ENCODE results near the gene WWOX.

The WWOX gene

DNA sequence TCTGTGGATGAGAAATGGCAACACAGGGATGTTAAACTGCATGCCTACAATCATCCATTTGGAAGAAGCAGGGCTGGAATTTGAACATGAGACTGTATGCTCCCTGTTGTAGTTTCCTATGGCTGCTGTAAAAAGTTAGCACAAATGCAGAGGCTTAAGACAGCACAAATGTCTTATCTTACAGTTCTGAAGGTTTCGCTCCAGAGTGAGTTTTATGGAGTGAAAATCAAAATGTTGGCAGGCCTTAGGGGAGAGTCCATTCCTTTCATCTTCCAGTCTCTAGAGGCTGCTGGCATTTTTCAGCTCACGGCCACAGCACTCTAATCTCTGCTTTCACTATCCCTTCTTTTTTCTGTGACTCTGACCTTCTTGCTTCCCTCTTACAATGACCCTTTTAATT lies 660.1 kb downstream of the WWOX start:
- DNase-seq: no peak

DNA sequence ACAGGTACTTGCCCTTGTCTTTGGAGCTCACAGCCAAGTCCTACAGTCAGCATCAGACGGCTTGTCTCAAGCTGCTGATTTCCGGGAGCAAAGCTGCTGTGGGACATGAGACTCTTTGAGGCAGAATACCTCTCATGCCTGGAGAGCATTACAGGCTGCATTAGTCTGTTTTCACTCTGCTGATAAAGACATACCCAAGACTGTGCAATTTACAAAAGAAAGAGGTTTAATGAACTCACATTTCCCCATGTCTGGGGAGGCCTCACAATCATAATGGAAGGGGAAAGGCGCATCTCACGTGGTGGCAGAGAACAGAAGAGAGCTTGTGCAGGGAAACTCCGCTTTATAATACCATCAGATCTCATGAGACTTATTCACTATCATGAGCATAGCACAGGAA lies 661.2 kb downstream of the WWOX start:
- DNase-seq: no peak

DNA sequence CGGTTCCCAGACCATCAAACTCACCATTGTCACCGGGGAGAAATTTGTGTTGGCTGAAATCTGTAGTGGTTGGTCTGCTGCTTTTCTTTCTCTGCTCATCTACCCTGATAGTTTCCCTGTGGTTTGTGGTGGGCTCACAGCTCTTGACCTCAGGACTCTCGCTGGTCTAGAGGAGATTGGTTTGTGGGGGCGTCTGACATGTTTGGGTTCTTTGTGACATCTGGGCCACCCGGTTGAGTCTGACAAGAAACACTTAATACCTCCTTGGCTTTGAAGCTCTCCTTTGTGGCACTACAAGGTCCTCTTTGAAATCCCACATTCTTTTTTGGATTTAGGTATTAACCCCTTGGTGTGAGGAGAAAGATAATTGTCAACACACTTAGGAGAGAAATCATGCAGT lies 662.0 kb downstream of the WWOX start:
- DNase-seq: no peak

DNA sequence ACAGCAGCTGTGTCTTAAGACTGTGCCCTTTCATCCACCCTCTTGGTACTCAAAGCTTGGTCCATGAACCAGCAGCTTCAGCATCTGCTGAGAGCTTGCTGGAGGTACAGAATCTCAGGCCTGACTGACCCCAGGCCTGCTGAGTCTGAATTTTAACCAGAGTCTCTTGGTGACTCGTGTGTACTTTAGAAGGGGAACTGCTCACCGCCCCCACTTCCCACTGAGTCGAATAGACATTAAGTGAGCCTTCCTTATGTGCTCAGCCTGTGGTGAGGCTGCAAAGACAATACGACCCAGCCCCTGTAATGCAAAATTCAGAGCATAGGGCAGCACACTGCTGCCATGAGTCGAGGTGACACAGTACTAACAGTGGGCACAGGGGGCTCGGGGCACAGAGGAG lies 662.8 kb downstream of the WWOX start:
- DNase-seq: no peak

DNA sequence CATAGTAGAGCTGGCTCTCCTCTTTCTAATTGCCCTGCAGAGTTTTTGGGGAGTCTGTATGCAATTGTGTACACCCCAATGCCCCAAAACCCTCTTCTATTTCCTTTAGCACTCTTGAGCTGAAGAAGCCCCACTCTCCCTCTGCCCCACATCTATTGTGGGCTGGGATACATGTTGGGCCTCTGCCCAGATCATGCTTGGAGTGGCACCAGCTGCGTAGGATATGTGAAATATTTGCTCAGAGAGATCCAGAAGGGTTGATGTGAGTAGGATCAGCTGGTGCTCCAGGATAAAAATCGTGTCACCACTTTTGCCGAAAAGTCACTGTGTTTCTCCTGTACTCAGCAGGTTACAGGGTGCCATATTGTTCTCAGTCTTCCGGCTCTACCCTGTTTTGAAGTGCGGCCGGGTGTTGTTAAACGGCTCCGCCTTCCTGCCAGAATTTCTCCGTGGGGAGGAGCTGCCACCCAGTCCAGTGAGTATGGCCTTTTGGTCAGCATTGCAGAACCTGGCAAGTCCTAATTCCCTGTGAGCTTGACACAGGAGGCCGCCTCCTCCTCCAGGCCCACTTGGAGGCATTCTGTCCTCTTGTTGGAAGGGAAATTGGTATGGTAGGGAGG lies 664.5 kb downstream of the WWOX start:
- DNase-seq: peak in 3 of 51 donors; percentile 3 to 7 (median 6)

DNA sequence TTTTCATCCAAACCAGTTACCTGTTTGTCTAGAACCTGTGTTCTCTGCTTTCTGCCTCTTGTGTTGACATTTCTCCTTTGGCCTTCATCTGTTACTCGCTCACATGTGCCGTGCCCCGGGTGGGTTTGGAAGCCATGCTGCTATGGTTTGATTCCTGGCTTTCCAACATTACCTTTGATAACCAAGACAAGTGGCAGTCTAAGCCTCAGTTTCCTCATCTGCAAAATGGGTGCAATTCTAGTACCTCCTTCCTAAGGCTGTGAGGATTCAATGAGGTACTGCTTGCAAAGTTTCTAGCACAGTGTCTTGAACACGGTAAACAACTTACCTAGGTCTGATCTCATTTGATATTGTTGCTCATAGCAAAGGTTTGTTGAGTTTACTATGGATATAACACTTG lies 665.0 kb downstream of the WWOX start:
- DNase-seq: no peak

DNA sequence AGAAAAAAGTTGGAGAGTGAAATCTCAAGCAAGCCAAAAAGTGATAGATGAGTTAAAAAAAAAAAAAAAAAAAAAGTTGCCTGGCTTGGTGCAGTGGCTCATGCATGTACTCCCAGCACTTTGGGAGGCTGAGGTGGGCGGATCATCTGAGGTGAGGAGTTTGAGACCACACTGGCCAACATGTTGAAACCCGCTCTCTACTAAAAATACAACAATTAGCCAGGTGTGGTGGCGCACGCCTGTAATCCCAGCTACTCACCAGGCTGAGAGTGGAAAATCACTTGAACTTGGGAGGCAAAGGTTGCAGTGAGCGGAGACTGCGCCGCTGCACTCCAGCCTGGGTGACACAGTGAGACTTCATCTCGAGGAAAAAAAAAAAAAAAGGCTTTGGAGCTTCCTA lies 668.8 kb downstream of the WWOX start:
- DNase-seq: no peak

DNA sequence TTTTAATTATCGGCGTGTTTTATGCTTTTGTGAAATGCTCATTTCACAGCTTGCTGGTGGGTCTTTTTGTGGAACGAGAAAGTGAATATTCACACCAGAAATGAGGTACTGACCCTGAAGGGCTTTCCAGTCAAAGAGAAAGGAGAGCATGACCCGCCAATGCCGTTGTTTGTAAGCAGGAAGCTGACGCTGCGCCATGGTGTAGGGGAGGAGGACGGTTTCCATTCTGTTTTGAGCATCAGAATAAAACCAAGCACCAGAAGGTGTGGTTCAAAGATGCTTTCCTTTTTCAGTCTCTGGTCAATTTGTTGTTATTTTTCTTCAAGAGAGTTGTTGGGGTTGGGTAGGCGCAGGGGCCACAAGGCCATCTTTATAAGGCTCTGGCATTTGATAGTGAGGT lies 669.3 kb downstream of the WWOX start:
- DNase-seq: no peak

DNA sequence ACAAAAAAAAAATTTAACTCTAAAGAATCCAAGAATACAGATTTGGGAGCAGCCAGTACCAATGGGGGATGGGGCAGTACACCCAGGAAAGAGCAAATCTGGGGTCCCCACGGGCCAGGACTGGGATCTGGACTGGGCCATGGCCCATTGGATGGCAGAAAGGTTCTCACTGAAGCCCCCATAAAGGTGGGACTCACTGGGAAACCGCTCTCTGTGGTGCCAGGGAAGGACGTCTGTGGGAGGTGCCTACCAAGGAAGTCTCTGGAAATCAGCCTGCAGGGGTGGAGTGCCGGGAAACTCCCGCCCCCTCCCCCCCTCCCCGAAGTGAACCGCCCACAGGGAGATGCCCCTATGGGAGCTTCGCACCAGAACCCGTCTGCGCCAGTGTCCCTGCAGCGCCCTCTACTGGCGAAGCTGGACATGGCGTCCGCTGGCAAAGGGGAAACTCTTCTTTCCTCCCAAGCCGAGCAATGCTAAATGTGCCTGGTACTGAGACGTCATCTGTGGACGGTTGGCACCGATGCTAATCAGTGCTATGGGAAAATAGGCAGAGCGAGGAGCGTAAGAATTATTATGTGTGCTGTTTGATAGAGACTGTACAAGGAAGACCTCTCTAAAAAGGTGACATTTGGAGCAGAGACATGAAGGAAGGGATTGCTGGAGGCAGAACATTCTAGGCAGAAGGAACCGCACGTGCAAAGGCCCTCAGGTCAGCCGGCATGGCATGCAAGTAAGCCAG lies 671.1 kb downstream of the WWOX start:
- peak in 46 of 51 donors; percentile 1 to 80 (median 45) for DNase-seq

DNA sequence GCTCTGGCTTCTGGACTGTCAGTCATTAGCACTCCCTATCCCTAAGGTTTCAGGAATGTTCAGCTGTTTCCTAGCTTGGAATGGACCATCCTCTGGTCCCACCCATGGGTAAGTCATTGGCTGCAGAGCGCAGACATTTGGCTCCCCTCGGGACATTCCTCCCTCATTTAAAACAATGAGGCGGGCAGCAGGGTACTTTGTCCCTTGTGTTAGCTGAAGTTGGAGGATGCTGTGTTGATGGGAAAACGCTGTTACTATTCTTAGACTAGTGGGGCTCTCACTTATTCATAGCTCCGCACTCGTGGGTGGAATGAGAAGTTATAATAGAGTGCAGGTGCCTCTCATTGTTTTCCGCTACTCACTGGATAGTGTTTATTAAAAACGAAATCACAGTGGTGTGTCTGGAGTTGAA lies 673.8 kb downstream of the WWOX start:
- DNase-seq: no peak

DNA sequence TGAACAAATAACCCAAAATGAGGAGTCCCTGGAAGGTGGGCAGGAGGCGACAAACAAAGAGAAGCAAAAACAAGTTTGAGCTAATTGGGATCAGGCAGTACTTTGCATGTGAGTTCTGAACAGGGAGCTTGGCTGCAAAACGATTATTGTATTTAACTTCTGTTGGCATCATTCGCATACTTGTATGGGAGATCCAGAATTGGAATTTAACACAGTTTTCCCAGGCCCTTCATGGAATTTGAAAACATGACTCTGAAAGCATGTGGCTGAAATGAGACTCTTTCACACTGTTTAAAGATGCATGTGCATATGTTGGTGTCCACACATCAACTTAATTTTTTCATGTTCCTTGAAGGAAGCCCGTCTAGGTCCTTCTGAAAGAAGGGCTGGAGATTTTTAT lies 674.3 kb downstream of the WWOX start:
- no peak for DNase-seq

DNA sequence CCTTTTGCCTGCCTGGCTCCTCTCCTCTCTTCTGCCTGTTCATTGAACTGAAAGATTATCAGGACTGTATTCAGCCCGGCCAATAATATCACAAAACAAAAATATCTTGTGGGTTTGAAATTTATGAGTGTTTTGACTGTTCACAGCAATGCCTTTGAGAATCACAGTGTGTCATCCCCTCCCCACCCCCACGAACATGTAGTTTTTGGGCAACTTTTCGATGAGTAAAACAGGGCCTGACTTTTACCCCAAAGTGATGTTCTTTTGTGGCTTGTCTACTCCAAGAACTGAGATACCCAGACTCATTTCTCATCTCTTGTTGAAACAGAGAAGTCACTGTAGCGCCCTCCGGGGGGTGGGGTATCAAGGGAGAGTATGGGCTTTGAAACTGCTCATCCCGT lies 675.7 kb downstream of the WWOX start:
- no peak for DNase-seq

DNA sequence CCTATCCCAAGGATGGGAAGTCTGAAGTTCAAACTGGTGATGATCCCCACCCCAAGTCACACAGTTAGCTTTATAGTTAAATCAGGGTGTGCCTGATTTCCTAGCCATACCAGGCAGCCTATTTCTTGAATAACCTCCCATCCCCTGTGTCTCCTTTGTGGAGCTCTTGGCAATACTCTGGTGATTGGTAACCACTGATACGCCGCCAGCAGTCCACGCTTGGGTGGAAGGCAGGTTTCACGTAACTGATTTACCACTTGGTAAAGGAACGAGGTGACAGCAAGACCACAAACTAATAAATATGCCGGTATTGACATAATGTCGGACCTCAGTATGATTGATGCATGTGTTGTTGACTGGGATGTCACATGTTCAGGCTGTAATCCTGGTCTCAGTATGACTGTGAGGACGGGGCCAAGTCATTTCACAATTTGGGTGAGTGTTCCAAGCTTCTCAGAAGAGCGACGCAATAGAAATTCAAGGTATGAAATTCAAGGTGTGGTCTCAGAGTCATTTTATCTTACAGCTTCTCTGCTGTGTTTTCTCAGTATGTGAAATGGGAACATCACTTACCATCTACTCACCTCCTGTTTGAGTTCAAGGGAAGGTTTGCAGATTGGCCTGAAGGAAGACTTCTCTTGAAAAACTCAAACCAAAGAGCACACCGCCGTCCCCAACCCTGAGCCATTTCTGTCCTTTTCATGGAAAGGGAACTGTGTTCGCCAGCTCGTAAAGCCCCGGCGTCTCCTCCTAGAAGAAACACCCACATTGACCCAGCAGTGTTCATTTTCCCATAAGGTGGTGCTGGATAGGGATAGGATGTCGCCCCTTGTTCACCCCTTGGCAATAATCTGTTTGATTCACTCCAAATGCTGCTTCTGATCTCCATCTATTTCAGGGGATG lies 678.9 kb downstream of the WWOX start:
- DNase-seq: no peak

DNA sequence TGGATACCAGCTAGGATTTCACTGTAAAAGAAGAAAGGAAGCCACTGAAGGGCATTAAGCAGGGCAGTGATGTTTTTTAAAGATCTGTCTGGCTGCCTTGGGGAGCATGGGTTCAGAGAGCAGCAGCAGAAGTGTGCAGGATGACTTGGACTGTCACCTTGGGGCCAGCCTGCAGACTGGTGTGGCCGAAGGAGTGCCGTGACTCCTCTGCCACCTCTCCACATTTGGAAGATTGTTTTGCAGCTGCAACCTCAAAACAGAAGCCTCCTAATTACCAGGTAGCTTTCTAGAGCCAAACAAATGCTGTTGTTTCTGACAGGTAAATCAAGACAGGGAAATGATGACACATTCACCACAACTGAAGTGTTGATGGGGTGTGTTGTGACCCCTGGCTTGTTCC lies 681.4 kb downstream of the WWOX start:
- no peak for DNase-seq

DNA sequence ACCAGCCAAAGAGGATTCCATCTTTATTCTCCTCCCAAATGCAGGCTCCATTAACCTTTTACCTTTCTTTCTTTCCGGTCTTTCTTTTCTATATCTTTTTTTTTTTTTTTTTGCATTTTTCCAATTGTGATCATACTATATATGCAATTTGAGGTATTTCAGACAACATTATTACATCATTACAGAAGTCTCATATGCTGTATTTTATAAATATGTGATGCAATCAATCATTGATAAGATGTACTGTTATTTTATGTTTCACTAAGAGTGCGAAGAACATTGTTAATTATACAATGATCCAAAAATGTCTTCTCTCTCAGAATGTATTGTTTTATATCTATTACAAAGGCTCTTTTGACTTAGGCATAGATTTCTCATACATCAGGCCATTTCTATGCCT lies 683.1 kb downstream of the WWOX start:
- DNase-seq: no peak

DNA sequence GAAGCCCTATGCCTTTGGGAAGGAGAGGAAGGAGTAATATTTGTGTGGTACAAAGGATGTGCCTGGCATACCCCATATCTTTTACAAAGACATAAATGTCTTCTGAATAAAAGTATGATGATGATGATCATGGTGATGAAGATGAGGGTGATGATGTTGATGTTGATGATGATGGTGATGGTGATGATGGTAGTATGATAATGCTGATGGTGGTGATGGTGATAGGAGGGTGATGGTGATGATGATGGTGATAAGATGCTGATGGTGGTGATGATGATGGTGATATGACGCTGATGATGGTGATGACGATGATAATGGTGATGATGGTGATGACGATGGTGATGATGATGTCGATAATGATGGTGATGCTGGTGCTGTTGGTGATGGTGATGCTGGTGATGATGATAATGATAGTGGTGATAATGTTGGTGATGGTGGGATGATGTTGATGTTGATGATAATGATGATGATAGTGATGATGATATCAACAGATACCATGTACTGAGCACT lies 684.2 kb downstream of the WWOX start:
- DNase-seq: no peak

DNA sequence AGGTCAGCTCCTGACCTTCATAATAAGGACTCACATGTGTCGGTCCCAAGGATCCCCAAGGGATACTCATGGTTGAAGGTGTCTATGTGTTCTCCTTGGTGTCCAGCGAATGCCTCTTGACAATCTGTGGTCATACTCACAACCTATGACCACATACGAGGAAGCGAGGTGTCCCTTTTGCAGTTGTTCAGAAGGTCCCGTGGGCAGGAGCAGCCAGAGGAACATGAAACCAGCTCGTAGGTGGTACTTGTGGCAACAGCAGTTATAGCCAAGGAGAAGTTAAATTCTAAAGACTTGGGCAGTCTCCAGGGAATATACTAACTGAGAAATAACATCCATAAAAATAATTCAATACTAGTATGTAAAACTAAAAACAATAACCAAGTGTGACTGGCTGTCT lies 685.3 kb downstream of the WWOX start:
- no peak for DNase-seq

DNA sequence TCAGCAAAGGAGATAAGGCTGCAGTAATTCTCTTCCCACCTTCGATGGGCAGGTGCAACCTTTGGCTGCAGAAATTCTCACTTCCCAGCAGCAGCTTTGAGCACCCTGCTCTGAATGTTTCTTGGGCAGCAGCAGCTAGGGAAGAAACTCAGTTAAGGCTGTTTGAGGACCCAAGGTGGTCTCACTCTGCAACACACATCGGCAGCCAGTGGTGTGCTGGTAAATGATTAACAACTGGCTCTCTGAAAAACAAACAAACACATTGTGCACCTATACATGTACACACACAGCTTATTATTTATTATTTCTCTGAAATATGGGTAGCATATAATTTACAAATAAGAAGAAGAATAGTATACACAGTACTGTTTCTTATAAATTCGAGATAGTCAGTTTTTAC lies 685.8 kb downstream of the WWOX start:
- DNase-seq: no peak

DNA sequence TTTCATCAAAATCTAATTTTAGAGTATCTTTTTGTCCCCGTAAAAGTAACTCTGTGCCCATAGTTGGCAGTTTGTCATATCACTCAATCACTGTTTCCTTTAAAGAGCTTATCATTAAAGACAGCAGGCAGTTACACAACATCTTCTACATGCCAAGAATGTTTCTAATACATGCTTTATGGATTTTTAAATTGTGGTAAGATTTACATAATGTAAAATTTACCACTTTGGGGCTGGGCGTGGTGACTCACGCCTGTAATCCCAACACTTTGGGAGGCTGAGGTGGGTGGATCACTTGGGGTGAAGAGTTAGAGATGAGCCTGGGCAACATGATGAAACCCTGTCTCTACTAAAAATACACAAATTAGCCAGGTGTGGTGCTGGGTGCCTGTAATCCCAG lies 687.2 kb downstream of the WWOX start:
- DNase-seq: no peak

DNA sequence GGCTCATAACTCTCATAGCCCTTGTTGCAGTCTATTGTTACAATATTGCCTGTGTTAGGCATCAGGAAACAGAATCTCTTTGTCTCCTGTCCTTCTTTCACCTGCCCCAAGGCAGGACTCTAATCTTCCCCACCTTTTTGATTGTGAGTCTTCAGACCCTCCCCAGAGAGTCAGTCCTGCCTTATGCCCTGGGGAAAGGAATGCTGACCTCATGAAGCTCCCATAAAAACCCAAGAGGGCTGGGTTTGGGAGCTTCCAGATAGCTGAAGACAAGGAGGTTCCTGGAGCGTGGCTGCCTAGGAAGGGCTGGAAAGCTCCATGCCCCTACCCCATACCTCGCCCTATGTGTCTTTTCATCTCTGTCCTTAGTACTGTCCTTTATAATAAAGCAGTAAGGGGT lies 688.8 kb downstream of the WWOX start:
- no peak for DNase-seq

DNA sequence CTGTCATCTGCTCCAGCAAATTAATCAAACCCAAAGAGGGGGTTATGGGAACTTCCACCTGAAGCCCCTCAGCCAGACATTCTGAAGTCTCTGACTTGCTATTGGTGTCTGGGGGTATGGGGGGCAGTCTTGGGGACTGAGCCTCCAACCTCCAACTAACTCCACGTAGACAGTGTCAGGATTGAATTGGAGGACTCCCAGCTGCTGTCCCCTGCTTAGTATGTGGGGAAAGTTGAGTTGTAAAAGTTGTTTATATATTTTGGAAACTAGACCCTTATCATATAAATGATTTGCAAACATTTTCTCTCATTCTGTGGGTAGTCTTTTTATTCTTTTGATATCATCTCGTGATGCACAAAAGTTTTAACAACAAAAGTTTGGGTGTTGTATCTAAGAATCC lies 689.2 kb downstream of the WWOX start:
- DNase-seq: no peak

DNA sequence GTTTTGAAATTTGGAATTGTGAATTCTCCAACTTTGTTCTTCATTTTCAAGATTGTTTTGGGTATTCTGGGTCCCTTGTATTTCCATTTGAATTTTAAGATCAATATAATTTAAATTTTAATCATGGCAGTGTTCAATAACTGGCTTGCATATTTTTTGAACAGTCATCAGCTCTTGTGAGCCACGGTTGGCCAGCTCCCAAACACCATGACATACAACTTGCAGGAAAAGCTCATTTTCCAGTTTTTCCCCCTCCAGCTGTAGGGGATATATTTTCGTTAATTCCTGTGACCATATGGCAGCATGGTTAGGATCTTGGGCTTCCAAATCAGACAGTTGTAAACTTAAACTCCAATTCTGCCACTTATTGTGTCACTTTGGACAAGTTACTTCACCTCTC lies 690.1 kb downstream of the WWOX start:
- DNase-seq: no peak
